ENCODE results near the gene PABPN1.

DNA sequence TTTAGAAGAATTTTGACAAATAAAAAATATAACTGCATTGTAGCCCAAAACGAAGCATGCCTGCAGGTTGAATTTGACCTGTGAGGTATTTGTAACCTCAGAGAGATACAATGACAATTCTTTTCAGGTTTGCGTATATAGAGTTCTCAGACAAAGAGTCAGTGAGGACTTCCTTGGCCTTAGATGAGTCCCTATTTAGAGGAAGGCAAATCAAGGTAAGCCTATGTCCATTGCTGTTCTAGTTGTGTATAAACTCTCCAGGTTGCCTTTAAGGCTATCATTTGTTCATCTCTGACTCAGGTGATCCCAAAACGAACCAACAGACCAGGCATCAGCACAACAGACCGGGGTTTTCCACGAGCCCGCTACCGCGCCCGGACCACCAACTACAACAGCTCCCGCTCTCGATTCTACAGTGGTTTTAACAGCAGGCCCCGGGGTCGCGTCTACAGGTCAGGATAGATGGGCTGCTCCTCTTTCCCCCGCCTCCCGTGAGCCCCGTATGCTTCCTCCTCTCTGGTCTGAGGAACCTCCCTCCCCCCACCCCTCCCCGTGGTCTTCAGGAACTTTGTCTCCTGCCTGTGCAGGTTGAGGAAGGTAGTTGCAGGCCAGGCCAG is 2.7 kb downstream of the PABPN1 start:
- TF ChIP-seq, protein P1, sequence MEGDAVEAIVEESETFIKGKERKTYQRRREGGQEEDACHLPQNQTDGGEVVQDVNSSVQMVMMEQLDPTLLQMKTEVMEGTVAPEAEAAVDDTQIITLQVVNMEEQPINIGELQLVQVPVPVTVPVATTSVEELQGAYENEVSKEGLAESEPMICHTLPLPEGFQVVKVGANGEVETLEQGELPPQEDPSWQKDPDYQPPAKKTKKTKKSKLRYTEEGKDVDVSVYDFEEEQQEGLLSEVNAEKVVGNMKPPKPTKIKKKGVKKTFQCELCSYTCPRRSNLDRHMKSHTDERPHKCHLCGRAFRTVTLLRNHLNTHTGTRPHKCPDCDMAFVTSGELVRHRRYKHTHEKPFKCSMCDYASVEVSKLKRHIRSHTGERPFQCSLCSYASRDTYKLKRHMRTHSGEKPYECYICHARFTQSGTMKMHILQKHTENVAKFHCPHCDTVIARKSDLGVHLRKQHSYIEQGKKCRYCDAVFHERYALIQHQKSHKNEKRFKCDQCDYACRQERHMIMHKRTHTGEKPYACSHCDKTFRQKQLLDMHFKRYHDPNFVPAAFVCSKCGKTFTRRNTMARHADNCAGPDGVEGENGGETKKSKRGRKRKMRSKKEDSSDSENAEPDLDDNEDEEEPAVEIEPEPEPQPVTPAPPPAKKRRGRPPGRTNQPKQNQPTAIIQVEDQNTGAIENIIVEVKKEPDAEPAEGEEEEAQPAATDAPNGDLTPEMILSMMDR (IDR thresholded peaks at IDR 0.05 in 8 of 11, conservative IDR thresholded peaks at IDR 0.05 in 3 of 11), result no peak
- TF ChIP-seq POLR2AphosphoS5 (IDR thresholded peaks at IDR 0.05) (no peak), POLR2A (IDR thresholded peaks at IDR 0.05) (no peak)
